HG02798 (cell line): ENCODE measurements around the gene C1orf35.
A peak's percentile ranks its signal among the peaks of the same experiment; 100 is the strongest.

Experiments used
- ATAC-seq: cut with Tn5 transposase; IDR thresholded peaks from one replicate; pipeline ENCODE4 v1.9.1; 2021; ENCODE audit warnings: mild to moderate bottlenecking; ENCODE audit not compliant: unreplicated experiment, poor library complexity

C1orf35 gene

DNA sequence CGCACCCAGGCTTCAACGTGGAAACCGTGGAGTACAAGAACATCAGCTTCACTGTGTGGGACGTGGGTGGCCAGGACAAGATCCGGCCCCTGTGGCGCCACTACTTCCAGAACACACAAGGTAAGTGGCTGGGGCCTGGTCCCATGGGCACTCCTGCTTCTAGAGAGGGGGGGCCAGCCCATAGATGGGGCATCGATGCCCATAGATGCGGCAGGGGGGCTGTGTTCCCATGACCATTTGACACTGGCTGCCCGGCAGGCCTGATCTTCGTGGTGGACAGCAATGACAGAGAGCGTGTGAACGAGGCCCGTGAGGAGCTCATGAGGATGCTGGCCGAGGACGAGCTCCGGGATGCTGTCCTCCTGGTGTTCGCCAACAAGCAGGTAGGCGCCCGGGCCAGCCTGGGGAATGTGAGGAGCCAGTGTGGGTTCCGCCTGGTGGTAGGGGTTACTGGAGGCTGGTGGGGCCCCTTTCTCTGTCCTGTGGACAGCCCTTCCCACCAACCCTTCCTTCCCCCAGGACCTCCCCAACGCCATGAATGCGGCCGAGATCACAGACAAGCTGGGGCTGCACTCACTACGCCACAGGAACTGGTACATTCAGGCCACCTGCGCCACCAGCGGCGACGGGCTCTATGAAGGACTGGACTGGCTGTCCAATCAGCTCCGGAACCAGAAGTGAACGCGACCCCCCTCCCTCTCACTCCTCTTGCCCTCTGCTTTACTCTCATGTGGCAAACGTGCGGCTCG is 5.6 kb downstream of the C1orf35 start:
- ATAC-seq = no peak

DNA sequence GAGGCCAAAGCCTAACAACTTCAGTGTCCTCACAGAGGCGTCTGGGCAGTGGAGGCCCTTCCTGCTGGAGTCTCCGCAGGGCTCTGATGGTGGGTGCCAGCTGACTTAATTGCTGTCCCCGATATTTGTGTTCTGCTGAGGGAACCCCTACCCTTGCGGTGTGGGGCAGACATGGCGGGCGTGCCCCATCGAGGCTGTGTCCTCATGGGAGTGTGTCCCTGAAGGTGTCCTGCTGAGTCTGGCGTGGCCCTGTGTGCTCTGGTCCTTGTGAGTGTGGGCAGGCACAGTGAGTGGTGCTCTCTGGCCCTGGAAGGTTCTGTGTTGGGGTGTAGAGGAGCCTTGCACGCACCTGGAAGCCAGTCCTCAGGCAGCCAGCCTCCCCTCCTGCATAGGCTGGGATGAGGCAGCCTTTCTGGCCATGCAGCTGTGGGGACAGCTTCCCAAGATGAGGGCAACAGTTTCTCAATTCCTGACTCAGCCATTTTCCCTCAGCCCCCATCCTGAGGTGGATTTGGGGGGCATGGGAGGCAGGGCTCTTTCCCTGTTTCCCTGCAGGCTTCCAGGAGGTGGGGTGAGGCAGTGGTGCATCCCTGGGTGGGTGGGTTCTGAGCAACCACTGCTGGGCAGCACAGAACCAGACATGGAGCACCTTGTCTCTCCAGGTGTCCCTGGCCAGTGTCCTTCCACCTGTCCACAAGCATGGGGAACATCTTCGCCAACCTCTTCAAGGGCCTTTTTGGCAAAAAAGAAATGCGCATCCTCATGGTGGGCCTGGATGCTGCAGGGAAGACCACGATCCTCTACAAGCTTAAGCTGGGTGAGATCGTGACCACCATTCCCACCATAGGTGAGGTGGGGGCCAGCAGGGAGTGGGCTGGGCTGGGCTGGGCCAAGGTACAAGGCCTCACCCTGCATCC is 6.5 kb downstream of the C1orf35 start:
- ATAC-seq = no peak

- ATAC-seq = no peak
Observed at GRCh38 chr1:228095938-228096337, 7.2 kb downstream of the C1orf35 start.

- no peak for ATAC-seq
Observed at GRCh38 chr1:228095161-228095560, 8.0 kb downstream of the C1orf35 start.

DNA sequence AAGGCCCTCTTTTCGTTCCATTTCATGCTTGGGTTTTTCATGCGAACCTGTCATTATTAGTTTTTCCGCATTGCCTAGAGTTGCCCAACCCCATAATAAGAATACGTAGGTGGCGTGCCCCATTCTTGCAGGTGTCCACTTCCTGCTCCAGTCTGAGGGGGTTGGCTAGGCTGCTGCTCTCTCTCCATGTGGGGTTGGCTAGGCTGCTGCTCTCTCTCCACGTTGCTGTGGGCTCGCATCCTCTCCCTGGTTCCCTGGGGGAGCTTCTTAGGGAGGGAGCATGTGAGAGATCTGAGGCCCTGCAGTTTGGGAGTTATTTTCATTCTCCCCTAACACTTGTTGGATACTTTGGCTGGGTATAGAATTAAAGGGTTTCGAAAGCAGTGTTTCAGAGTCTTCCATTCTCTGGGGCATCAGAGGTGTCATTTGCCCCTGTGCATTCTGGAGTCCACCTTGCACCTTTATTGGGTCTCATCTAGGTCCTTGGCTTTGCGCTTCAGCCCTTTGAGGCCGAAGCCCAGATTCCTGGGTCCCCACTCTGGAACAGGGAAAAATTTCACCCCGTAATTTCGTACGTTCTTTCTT is 8.6 kb downstream of the C1orf35 start:
- ATAC-seq = no peak

DNA sequence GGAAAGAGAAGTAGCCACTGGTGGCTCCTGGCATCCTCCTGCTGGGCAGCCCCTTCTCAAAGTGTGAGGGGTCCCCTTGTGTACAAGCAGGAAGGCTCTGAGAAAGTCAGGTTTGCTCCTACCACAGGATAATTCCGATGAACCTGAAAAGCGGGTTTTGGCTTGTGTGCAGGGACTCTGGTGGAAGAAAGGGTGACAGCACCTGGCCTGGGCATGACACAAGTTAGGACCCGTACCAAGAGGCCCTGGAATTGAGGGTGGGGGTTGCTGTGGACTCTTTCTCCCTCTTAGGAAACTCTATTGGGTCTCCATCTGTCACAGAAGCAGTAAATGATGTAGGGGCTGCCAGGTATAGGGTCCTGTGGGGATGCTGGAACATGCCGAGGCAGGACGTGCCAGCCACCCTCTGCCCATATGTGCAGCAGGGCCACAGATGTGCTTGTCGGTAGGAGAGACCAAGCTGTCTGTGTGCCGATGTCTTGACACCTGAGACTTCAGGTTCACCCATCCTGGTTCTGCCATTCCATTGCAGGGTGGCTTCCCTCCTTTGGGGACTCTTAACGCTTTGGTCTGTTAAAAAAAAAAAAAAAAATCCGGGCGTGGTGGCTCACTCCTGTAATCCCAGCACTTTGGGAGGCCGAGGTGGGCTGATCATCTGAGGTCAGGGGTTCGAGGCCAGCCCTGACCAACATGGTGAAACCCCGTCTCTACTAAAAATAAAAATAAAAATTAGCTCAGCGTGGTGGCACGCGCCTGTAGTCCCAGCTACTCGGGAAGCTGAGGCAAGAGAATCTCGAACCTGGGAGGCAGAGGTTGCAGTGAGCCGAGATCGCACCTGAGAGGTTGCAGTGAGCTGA is 9.8 kb downstream of the C1orf35 start:
- no peak for ATAC-seq

- no peak for ATAC-seq
Observed at GRCh38 chr1:228092342-228093049, 10.6 kb downstream of the C1orf35 start.

DNA sequence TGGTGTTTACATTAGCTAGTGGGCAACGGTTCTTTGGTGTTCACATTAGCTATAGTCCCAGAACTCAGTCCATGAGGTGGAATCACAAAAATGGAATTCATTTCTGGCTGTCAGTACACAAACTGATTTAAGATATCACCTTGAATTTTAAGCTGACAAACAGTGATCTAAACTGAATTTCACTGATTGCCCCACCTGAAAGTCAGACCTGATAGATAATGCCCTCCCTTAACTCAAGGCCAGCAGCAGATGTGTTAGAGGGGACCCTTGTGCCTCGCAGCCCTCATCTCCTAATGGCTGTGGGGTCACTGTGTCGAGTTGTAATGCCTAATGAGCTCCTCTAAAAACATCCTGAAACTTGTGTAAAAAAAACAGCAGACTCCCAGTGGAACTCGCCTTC is 12.0 kb downstream of the C1orf35 start:
- ATAC-seq = no peak

- peak; percentile 53 for ATAC-seq
Observed at GRCh38 chr1:228090613-228091081, 12.5 kb downstream of the C1orf35 start.

- peak; percentile 37 for ATAC-seq
Observed at GRCh38 chr1:228089519-228090380, 13.4 kb downstream of the C1orf35 start.

DNA sequence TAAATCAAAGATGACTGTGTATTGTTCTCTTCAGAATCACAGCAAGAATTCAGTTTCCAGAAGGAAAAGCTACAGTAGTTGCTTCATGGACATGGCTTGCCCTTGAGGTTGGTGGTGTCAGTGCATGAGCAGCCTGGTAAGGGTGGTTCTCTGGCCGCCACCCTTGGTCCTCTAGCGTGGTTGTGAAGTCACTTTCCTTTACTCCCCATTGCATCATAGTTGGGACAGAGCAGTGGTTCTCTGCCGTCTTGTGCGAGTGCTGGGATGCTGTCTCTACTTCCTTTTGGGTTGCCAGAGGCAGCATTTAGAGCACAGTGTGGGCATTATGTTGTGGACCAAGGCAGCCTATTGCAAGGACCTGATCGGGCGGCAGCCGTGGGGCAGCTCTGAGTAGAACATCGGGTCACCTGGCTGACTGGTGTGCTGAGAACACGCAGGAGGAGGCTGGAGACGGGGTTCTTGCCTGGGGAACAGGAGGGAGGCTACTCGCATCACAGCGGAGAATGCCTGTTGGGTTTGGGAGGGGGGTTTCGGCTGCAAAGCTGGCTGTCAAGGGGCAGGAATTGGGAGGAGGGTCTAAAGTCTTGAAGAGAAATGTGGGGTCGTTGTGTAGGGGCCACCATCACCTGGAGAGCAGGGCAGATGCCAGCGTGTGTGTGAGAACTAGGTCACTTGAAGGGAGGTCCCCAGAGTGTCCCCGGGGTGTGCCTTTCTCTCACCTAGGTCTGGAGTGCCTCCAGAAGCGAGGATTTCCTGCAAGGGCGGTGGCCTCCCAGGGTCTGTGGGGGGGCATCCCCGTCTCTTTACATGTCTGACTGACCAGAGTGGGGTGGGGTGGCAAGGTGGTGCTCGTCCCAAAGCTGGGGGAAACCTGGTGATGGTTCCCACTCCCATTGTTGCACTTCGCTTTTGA is 14.3 kb downstream of the C1orf35 start:
- ATAC-seq = no peak

DNA sequence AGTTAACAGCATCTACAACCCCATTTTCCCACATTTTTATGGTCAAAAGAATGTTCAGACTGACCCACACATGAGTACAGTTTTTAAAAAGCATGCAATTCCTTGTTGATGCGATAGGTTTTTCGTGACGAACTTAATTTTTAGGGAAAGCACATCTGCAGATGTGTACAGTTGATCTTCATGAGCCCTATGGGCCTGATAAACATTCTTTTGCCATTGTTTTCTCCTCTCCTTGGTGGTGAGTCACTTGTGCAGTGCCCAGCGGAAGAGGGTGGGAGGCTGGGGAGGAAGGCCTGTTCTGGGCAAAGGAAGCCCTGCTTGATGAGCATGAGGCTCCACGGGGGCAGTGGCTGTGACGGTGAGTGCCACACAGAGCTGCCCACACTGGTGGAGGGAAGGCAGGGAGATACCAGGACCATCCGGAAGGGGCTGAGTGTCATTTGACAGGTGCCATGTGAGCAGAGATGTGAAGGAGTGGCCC is 15.3 kb downstream of the C1orf35 start:
- ATAC-seq = no peak

DNA sequence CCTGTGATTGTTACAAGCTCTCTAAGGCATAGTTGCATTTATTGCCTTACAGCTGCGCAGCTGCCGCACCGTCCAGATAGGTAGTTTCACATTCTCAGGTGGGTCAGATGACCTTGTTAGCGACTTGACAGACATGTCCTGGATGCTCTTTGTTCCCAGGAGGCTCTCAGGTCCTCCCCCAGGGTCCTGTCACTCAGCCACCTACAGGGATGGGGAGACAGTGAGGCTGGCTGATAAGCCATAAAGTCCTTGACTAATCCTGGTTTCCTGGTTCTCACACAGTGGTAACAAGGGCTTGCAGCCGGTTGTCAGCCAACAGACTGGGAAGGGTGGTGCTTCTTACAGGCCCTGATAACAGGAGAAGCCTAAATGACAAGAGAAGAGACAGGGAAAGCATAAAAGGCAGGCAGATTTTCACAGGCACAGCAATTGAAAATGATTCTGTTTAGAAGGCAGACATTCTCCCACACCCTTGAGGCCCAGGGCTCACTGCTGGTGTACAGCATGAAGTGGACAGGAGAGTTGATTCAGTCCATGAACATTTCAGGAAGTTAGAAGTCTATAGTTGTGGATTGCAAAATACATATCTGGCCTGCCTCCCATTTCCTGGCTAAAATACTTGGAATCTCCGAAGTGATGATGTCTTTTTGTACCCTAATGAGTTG is 17.7 kb downstream of the C1orf35 start:
- ATAC-seq = no peak

DNA sequence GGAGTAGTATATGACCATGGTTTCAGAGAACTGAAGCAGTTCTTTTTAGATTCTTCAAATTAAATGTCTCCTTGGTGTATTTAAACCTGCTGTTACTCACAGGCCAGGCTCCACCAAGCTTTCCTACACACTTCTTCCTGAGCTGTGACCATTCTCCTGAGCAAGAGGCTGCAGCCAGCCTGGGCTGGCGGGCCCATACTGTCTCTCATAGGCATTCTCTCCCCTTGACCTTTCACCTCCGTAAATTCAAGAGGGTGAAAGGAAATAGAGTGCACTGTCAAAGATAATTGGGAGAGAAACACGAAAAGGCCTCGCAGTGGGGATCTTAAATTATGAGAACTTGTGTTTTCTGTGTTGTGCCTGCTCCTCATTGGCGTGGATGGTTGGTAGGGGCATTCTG is 18.3 kb downstream of the C1orf35 start:
- no peak for ATAC-seq

DNA sequence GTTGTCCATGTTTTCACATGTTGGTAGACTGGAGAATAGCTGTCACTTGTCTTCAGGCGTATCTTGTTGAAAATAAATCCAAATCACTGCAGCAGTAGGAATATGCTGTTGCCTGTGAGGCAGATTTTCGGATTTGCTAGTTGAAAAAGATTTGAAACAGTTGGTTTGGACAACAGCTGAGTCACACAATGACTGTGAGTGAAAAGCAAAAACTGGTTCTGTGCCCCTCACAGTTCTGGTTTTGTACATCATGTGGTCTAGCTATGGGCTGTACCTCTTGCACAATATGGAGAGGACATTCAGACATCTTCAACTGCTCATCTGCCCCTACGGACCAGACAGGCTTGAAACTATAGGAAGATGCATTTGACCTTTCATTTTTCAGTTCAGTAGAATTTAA is 18.8 kb downstream of the C1orf35 start:
- no peak for ATAC-seq

DNA sequence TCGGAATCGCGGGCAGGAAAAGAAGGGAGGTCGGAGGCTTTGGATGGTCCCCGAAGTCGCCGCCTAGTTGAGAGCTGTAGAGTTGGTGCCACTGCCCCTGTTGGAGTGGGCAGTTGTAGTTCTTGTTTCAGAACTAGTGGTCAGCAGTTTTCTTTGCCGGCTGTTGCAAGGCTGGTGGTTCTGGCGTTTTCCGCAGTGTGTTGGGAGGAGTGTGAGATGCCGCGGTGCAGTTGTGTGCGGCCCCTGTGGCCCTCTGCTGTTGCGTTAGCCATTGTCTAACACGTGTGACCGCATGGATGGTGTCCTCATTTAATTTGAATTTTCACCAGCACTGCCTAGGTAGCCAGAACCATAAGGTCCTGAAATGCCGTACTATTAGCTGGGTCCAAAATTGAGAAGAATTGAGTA is 19.2 kb downstream of the C1orf35 start:
- ATAC-seq = no peak
